ENCODE results near the gene HNRNPAB. TPM values are rescaled to one million over a fixed set of nuclear protein-coding genes. Genes with fewer than 3 reads are reported as not detected.

HNRNPAB gene
- total RNA-seq, 1 donor from 2014 or later, result 118 TPM

GRCh38 chr5:178177569-178177968 lies 26.8 kb upstream of the HNRNPAB start:
- ChIA-PET CTCF (no interaction called here), POLR2A (no interaction called here)
- Mint-ChIP-seq H3K4me1 (no peaks in the 10 kb centered on the region), H3K27ac (no peak overlapping the region), H3K36me3 (ENCODE audit: low read depth) (no peaks in the 10 kb centered on the region), H3K4me3 (no peak overlapping the region), H3K27me3 (peaks cover 14% of the 10 kb centered on the region), H3K9me3 (no peaks in the 10 kb centered on the region)
- intact Hi-C loops (cut with micrococcal nuclease), result no loop called here
- DNase-seq, result no peak
- TF ChIP-seq, protein P1, sequence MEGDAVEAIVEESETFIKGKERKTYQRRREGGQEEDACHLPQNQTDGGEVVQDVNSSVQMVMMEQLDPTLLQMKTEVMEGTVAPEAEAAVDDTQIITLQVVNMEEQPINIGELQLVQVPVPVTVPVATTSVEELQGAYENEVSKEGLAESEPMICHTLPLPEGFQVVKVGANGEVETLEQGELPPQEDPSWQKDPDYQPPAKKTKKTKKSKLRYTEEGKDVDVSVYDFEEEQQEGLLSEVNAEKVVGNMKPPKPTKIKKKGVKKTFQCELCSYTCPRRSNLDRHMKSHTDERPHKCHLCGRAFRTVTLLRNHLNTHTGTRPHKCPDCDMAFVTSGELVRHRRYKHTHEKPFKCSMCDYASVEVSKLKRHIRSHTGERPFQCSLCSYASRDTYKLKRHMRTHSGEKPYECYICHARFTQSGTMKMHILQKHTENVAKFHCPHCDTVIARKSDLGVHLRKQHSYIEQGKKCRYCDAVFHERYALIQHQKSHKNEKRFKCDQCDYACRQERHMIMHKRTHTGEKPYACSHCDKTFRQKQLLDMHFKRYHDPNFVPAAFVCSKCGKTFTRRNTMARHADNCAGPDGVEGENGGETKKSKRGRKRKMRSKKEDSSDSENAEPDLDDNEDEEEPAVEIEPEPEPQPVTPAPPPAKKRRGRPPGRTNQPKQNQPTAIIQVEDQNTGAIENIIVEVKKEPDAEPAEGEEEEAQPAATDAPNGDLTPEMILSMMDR (IDR thresholded peaks at IDR 0.05), result no peak
- no peak for ATAC-seq (ENCODE audit: low read depth)

DNA sequence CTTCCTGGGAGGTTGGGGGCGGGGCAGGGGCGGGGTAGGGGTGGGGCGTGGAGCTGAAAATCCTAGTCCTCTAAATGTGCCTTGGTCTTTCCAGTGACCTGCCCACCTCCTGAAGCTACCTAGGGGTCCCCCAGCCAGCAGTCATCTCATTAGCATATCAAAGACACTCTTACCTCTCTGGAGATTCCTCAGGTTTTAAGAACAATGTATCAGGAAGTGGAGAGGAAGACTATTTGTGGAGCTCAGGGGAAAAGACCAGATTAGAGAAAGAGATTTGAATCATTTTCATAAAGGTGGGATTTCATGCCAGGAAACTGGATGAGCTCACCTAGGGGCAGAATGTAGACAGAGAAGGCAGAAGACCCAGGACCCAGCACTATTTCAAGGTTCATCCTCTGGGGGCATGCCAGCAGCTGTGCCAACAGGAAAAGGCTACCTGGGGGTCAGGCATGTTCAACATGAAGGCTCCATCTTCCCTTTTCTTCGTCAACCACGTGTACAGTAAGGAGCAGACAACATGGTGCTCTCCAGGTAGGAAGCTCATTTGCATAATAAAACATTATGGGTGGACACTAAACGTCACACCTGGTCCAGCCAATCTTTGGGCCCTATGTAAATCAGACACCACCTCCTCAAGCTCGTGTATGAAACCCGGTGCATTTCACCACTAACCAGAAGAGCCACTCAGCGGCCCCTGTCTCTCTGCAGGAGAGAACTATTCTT lies 24.0 kb upstream of the HNRNPAB start:
- no peaks in the 10 kb centered on the region for H3K4me1 Mint-ChIP-seq
- no peak for ATAC-seq (ENCODE audit: low read depth)
- H3K4me3 Mint-ChIP-seq, result no peak overlapping the region
- peaks cover 14% of the 10 kb centered on the region for H3K27me3 Mint-ChIP-seq
- H3K36me3 Mint-ChIP-seq (ENCODE audit: low read depth), result no peaks in the 10 kb centered on the region
- POLR2A ChIA-PET, result no interaction called here
- CTCF ChIA-PET, result no interaction called here
- TF ChIP-seq, protein P1 (IDR thresholded peaks at IDR 0.05), result no peak
- no peak for DNase-seq
- H3K27ac Mint-ChIP-seq, result no peak overlapping the region
- no peaks in the 10 kb centered on the region for H3K9me3 Mint-ChIP-seq
- intact Hi-C loops (cut with micrococcal nuclease), result no loop called here

- Mint-ChIP-seq H3K4me3 (no peak overlapping the region), H3K9me3 (no peaks in the 10 kb centered on the region), H3K36me3 (ENCODE audit: low read depth) (no peaks in the 10 kb centered on the region), H3K27ac (no peak overlapping the region), H3K4me1 (no peaks in the 10 kb centered on the region), H3K27me3 (peaks cover 13% of the 10 kb centered on the region)
- intact Hi-C loops (cut with micrococcal nuclease), result no loop called here
- no peak for DNase-seq
- no peak for ATAC-seq (ENCODE audit: low read depth)
- ChIA-PET POLR2A (no interaction called here), CTCF (no interaction called here)
- TF ChIP-seq, protein P1 (IDR thresholded peaks at IDR 0.05), result no peak
Observed at GRCh38 chr5:178182158-178182876, 22.0 kb upstream of the HNRNPAB start.

GRCh38 chr5:178186427-178186826 lies 17.9 kb upstream of the HNRNPAB start:
- no peaks in the 10 kb centered on the region for H3K36me3 Mint-ChIP-seq (ENCODE audit: low read depth)
- CTCF ChIA-PET, result no interaction called here

GRCh38 chr5:178187014-178187413 lies 17.3 kb upstream of the HNRNPAB start, which contains the start of gene GMCL2:
Gene GMCL2 (minus strand): TSS chr5:178187371. CDS start chr5:178187299, 72 bp downstream.
- TF ChIP-seq, protein P1 (IDR thresholded peaks at IDR 0.05), result no peak
- Mint-ChIP-seq H3K36me3 (ENCODE audit: low read depth) (no peaks in the 10 kb centered on the region), H3K4me1 (no peaks in the 10 kb centered on the region), H3K4me3 (no peak within 1 kb of the TSS), H3K9me3 (no peaks in the 10 kb centered on the region), H3K27ac (no peak within 1 kb of the TSS), H3K27me3 (peaks cover 11% of the 10 kb centered on the region)
- intact Hi-C loops (cut with micrococcal nuclease), result no loop called here
- DNase-seq (no peak), ATAC-seq (ENCODE audit: low read depth) (no peak)
- ChIA-PET CTCF (no interaction called here), POLR2A (no interaction called here)

More at GRCh38 chr5:178186427-178186826, 17.9 kb upstream of the HNRNPAB start:
- Mint-ChIP-seq H3K4me1 (no peaks in the 10 kb centered on the region), H3K4me3 (no peak overlapping the region), H3K9me3 (no peaks in the 10 kb centered on the region), H3K27ac (no peak overlapping the region), H3K27me3 (peaks cover 11% of the 10 kb centered on the region)
- DNase-seq (no peak), ATAC-seq (ENCODE audit: low read depth) (no peak)
- TF ChIP-seq, protein P1 (IDR thresholded peaks at IDR 0.05), result no peak
- POLR2A ChIA-PET, result no interaction called here
- intact Hi-C loops (cut with micrococcal nuclease), result no loop called here

All from activated B cell treated with CpG ODN at 0.5 μM for 24 hours (primary cell).